Measurements from ENCODE around the gene CCRL2. TPM values are rescaled to one million over a fixed set of nuclear protein-coding genes. Genes with fewer than 3 reads are reported as not detected.
A peak's percentile ranks its signal among the peaks of the same experiment; 100 is the strongest.

Gene CCRL2
- total and polyA plus RNA-seq, 12 donors = 0.60 to 6.8 (median 1.9) TPM

DNA sequence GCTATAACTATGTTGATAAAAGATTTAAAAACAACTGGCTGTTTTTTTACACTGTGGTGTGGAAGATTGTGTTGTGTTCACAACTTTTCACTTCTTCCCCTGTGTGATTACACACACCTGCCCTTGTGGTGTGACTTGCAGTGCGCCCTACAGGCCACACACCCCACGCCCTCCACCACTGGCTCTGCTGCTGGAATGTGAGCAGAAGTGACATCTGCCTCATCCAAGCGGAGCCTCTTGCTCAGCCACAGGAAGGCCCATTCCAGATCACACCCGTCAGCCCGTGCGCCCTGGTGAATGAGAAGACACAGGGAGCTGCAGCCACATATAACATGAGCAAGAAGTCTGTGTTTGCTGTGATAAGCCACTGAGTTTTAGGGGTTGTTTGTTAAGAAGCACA lies 46.2 kb upstream of the CCRL2 start:
- 58 to 77% (median 66%) methylated on average over 6 of the region's 6 CpGs for WGBS, 4 donors

DNA sequence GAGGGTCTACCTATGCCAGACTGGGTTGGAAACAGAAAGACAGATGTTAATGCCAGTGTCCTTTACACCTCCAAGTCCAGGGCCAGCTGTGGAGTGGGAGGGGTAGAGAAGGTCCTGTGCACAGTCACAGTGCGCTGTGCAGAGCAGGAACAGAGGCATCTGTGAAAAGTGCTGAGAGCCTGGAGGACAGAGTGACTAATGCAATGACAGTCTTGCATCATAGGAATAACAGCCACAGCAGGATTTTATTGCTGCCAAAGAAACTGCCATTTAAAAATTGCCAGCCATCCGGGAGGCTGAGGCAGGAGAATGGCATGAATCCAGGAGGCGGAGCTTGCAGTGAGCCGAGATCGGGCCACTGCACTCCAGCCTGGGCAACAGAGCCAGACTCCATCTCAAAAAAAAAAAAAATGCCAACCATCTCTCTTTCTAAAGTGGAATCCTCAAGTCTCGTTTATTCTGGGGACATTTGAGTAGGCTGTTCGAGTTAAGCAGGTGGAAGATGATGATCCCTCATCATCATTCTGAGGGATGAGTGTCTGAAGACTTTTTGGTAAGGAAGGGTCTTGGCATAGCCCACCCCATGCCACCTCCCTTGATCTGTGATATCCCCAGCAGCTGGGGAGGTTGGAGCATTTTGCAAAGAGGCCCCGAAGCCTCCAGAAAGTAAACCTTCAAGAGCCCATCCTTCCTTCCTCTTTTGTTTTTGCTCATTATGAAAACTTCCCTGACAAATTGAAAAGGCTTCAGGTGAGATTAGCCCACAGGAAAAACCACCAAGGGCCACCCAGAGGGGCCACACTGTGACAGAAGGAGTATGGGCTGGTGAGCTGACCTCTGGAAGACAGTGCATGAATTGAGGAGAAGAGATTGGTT lies 45.4 kb upstream of the CCRL2 start:
- H3K36me3 ChIP-seq (replicated peaks in 1 of 2) = no peaks in the 10 kb centered on the region
- TF ChIP-seq, protein P1, sequence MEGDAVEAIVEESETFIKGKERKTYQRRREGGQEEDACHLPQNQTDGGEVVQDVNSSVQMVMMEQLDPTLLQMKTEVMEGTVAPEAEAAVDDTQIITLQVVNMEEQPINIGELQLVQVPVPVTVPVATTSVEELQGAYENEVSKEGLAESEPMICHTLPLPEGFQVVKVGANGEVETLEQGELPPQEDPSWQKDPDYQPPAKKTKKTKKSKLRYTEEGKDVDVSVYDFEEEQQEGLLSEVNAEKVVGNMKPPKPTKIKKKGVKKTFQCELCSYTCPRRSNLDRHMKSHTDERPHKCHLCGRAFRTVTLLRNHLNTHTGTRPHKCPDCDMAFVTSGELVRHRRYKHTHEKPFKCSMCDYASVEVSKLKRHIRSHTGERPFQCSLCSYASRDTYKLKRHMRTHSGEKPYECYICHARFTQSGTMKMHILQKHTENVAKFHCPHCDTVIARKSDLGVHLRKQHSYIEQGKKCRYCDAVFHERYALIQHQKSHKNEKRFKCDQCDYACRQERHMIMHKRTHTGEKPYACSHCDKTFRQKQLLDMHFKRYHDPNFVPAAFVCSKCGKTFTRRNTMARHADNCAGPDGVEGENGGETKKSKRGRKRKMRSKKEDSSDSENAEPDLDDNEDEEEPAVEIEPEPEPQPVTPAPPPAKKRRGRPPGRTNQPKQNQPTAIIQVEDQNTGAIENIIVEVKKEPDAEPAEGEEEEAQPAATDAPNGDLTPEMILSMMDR (IDR thresholded peaks at IDR 0.05) = no peak
- TF ChIP-seq POLR2A (IDR thresholded peaks at IDR 0.05) = no peak
- DNase-seq = peak in 6 of 7 donors; percentile 43 to 60 (median 46)
- no peaks in the 10 kb centered on the region for H3K4me1 ChIP-seq (replicated peaks in 1 of 2)
- intact Hi-C loops (cut with DNase I) = no loop called here
- no peaks in the 10 kb centered on the region for H3K9me3 ChIP-seq (replicated peaks in 1 of 3)
- H3K27ac ChIP-seq = no peak overlapping the region
- no peak overlapping the region for H3K4me3 ChIP-seq
- WGBS, 4 donors = 44 to 51% (median 49%) methylated on average over 8 of the region's 8 CpGs
- no peaks in the 10 kb centered on the region for H3K27me3 ChIP-seq

More for the DNA sequence above, 46.2 kb upstream of the CCRL2 start:
- no peak for TF ChIP-seq POLR2A (IDR thresholded peaks at IDR 0.05)
- TF ChIP-seq, protein P1 (IDR thresholded peaks at IDR 0.05) = no peak
- no peaks in the 10 kb centered on the region for H3K9me3 ChIP-seq (replicated peaks in 1 of 3)
- H3K36me3 ChIP-seq (replicated peaks in 1 of 2) = no peaks in the 10 kb centered on the region
- peak overlapping the region in 1 of 5 donors; percentile 13 for H3K27ac ChIP-seq
- DNase-seq = no peak
- no peaks in the 10 kb centered on the region for H3K27me3 ChIP-seq
- no peak overlapping the region for H3K4me3 ChIP-seq
- intact Hi-C loops (cut with DNase I) = no loop called here
- no peaks in the 10 kb centered on the region for H3K4me1 ChIP-seq (replicated peaks in 1 of 2)

GRCh38 chr3:46365041-46365440 lies 42.0 kb upstream of the CCRL2 start:
- Histone ChIP-seq H3K4me1 (replicated peaks in 1 of 2) (no peaks in the 10 kb centered on the region), H3K27me3 (peaks cover 6% of the 10 kb centered on the region), H3K4me3 (no peak overlapping the region), H3K36me3 (replicated peaks in 1 of 2) (no peaks in the 10 kb centered on the region), H3K27ac (no peak overlapping the region), H3K9me3 (replicated peaks in 1 of 3) (no peaks in the 10 kb centered on the region)
- intact Hi-C loops (cut with DNase I) = no loop called here
- WGBS, 4 donors = 69 to 74% (median 72%) methylated on average over 4 of the region's 4 CpGs
- no peak for DNase-seq
- TF ChIP-seq POLR2A (IDR thresholded peaks at IDR 0.05) = no peak
- TF ChIP-seq, protein P1 (IDR thresholded peaks at IDR 0.05) = no peak

DNA sequence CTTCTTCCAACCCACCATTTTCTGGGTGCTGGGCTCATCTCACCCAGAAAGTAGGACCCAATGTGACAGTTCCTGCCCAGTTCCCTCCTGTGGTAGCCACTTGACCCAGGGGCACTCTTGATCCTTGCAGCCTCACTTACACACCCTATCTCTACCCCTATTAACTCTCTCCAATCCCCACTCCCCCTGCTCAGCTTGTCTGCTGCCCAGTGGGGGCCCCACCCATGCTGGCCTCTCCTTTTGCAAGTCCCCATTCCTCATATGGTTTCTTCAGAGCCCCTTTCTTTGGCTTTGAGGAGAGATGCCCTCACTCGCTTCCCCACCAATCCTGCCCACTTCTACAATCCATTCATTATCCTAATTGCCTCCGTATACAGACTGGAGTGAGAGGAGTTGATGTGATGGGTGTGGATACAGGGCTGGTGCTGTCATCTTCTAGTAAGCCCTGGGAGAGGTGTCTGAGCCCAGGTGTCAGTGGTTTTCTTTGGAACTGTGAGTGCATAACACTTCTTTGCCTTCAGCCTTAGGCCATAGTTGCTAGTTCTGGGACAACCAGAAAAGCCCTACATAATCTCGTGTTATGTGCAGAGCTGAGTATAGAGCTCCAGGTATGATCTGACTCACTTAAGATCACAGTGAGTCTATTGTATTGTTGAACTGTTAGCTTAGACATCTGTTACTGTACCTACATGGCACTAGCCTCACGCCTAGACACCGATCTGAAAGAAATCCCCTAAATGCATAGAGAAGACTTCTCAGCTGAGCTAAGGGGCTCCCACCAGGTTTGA lies 41.1 kb upstream of the CCRL2 start:
- peaks cover 3 to 6% of the 10 kb centered on the region in 2 donors for H3K4me1 ChIP-seq (replicated peaks in 1 of 2)
- WGBS, 4 donors = 78 to 87% (median 80%) methylated on average over 5 of the region's 5 CpGs
- intact Hi-C loops (cut with DNase I) = no loop called here
- no peaks in the 10 kb centered on the region for H3K36me3 ChIP-seq (replicated peaks in 1 of 2)
- peaks cover 6% of the 10 kb centered on the region for H3K27me3 ChIP-seq
- no peaks in the 10 kb centered on the region for H3K9me3 ChIP-seq (replicated peaks in 1 of 3)
- no peak for TF ChIP-seq POLR2A (IDR thresholded peaks at IDR 0.05)
- TF ChIP-seq, protein P1 (IDR thresholded peaks at IDR 0.05) = no peak
- DNase-seq = no peak
- H3K27ac ChIP-seq = no peak overlapping the region
- H3K4me3 ChIP-seq = no peak overlapping the region
